Sciatic nerve (tissue), 2 donors: ENCODE results near the gene ZNF319. TPM values are rescaled to one million over a fixed set of nuclear protein-coding genes. Genes with fewer than 3 reads are reported as not detected.

Source experiments
- ATAC-seq: fragments of 200-7000 bp; cut with Tn5 transposase; one replicate; pipeline ENCODE4 v1.9.1; 2020; ENCODE audit warnings: mild to moderate bottlenecking, moderate library complexity
- DNase-seq: peaks from one replicate; pipeline ENCODE4 v3.0.0-alpha.2; 2020; ENCODE audit warnings: low spot score
- intact Hi-C: fragments of 100-400 bp; cut with DNase I; formaldehyde crosslinking; loops from one replicate; pipeline ENCODE4 v1.14.2; 2022
- total RNA-seq: library from RNA; stranded (reverse); fragmentation: NEBNext Ultra II Directional; extraction: Animal tissue kit (Norgen Biotek cat#: 25700); gene quantifications from one replicate; pipeline ENCODE4 v1.2.1, GENCODE V29; 2021
- donor health status: DM: no; HTN: no; CAD: no.
- donor health status: DM: no; HTN: no; CAD: no.

The ZNF319 gene
- total RNA-seq: 10.0 TPM

DNA sequence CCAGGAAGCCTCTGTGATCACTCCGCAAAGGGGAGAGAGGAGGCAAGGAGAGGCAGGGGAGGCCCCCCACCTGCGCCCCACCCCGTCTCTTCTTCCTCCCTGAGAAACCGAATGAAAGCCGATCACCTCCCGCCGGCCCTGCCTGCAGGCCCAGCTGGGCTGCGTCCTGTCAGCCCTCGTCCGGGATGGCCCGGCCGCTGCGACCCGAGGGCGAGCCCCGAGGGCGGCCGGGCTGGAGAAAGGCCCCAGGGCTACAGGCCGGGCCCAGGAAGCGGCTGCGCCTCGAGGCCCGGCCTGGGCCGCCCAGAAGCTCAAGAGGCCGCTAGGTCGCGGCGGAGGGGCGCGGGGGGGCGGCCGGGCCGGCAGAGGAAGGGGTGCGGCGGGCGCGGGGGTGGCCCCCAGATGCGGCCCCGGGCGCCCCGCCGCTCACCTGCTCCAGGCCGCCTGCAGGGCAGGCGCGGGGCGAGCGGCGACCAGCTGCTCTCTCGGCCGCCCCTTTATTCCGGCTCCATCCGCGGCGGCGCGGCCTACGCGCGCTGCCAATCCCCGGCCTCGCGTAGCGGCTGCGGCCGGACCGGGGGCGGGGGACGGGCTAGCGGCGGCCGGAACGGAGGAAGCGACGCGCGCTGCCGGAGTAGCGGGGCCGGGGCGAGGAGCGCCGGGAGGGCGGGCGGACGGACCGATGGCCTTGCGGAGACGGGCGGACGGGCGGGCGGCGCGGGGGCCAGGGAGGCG lies at the start of gene ZNF319:
Gene ZNF319, minus strand, starts transcription at position 702 of the 735 bp plus-strand sequence. CDS start 2,407 bp downstream, outside the sequence.
- DNase-seq (no peak), ATAC-seq (no peak)
- intact Hi-C loops: loop anchor here (5.0 to 10.0 kb wide), 2 partner anchors 93 to 245 kb away; no protein-coding TSS in a partner anchor

DNA sequence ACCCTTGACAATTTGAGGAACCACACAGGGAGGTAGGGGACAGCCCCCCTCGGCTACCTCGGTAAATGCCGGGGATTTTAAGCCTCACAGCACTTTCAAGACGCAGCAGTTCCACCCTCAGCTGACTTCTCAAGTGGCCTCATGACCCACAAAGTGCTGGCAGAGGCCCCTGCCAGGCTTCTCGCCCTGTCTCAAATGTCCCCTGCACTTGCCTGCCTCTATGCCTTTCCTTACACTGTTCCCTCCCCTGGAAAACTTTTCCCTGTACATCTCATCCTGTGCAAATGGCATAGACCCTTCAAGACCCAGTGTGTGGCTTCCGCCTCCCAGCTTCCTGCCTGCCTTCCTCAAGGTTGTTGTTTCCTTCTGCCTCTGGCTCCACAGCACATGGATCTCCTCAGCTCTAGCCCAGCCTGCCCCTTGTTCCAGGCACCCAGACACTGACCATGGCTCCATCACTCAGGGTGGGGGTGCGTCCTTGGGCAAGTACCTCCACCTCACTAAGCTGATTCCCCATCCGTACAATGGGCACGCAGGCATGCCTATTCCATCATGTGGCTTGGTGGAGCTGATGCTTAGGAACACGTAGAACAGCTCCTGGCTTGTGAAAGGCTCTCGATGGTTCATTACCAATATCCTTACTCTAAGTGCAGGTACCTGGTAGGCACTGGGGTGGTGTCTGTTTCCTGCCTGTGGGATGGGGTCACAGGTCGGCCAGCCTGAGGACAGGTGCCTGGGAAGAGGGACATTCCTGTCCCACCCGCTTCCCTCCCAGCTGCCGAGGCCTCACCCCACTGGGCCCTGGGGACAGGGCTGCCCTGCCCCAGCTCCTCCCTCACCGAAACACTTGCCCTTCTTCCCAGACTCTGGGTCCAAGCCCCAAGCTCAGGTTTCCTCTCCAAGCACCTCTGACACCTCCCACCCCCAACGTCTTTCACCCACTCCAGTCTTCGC lies 49.0 kb upstream of the ZNF319 start:
- no peak for ATAC-seq
- DNase-seq: no peak
- intact Hi-C loops: no loop called here

DNA sequence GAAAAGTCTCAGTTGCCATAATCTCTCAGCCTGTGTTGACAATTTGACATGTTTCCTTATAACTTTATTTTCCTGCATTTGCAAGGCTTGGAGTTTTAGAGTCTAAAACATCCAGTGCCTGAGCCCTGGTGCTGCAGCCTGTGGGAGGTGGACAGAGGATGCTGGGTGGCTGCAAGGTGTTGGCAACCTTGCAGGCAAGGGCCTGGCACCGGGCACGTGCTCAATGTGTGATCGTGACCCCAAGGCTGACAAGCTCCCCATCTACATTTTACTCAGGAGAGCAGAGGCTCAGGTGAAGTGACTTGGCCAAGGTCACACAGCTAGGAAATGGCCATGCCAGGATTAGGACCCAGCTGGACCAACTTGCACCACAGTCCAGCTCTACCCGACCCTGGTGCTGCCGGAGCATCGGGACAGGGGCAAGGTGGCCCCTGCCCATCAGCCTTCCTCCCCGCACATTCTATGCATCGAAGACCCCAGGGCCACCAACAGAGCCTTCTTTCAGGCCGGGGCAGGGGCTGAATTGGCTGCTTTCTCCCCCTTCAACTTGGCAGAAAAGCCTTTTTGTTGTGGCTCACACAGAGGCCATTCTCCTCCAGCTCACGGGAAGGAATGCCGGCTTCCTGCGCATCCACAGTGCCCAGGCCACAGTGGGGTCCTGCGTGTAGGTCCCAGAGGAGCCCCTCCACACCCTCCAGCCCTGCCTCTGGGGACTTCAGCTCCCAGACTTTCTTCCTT lies 48.2 kb upstream of the ZNF319 start:
- DNase-seq (no peak), ATAC-seq (peak; percentile 8)
- intact Hi-C loops: no loop called here

DNA sequence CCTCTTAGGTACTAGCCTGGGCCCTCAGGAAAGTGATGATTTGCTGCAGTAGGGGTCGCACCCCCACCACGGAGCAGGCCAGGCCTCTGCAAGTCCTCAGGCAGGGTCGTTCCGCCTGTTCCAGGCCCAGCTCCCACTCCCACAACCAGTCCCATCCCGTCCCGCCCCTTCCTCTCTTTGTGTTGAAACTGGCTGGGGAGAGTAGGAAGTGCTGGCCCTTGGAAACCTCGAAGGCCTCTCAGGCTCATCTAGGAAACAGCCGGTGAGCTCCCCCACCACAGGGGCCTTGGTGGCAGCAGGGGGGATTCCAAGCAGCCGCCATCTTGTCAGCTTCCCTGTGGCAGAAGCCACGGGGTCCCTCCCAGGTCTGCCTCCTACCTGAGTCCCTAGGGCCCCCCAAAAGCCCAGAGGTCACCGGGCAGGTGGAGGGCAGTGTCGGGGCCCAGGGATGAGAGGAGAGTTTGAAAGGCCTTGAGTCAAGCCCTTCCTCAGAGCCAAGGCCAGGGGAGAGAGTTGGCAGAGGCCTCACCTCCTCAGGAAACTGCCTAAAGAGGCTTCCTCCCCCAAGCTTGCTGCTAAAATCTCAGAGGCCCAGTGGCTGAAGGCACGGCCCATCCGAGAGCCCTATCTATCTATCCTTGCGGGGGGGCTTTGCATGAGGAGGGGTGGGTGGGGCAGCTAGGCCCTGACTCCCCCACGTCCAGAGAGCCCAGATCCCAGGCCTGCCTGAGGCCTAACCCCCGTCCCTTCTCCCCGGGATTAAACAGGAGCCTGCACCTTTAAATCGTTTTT lies 47.3 kb upstream of the ZNF319 start:
- DNase-seq (no peak), ATAC-seq (peak; percentile 2)
- intact Hi-C loops: no loop called here

DNA sequence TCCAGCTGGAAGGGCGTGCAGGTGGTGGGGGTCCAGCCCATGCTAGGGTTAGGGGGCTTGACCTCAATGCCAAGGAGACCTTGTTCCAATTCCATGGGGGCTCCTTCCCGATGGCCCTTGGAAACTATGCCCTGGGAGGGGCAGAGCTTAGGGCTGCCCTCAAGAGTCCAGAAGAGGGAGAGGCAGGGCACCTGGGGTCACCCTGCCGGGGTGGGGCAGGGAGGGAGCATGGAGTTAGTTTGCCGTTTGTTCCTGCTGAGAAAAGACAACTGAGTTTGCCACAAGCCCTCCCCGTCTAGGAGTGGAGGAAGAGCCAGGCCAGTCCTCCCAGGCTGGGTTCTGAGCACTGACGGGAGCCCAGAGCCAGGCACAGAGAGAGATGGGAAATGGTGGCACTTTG lies 46.5 kb upstream of the ZNF319 start:
- ATAC-seq (peak; percentile 39), DNase-seq (no peak)
- intact Hi-C loops: no loop called here

DNA sequence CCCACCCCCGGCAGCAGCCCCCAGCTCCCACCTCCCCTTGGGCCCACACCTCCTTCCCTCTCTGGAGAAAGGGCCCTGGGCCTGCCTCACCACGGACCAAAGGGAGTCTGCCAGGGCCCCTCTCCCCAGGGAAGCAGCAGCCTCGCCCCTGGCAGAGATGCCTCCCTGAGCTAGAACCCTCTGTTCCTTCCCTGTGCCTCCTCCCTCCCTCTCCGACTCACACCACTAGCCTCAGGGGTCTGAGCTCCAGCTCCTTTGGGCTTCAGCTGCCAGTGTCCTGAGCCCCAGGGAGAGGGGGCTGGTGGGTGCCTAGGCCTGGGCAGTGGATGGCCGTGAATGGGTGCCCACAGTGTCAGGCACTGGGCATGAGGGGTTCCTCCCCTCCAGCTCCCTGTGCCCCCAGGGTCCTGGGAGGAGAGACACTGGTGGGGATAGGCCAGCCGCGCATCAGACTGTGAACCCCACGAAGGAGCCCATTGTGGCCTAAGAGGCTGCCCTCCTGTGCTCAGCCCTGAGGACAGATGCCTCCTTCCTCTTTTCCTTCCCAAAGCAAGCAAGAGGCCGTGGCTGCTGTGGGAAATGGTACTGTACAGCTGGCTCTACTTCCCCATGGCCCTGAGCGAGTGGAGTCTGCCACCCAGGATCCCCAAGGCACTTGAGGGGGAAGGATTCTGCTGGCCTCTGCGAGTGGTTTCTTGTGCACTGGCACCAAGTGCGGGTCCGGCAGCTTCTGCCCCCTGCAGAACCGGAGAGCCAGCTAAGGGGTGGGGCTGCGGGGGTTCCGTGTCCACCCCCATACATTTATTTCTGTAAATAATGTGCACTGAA lies 45.8 kb upstream of the ZNF319 start:
- peak; percentile 44 for ATAC-seq
- intact Hi-C loops: no loop called here

DNA sequence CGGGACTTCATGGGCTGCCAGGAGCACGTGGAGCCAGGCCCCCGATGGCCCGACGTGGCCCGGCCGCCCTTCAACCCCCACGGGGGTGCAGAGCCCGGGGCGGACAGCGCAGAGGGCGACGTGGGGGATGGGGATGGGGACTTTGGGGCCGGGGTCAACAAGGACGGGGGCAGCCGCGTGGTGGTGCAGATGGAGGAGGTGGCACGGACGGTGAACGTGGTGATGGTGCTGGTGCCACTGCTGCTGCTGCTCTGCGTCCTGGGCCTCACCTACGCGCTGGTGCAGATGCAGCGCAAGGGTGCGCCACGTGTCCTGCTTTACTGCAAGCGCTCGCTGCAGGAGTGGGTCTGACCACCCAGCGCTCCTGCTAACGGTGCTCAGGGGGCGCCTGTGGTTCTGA lies 44.6 kb upstream of the ZNF319 start:
- ATAC-seq: no peak
- intact Hi-C loops: no loop called here
- no peak for DNase-seq

More for the DNA sequence above, 45.8 kb upstream of the ZNF319 start:
- DNase-seq: no peak

DNA sequence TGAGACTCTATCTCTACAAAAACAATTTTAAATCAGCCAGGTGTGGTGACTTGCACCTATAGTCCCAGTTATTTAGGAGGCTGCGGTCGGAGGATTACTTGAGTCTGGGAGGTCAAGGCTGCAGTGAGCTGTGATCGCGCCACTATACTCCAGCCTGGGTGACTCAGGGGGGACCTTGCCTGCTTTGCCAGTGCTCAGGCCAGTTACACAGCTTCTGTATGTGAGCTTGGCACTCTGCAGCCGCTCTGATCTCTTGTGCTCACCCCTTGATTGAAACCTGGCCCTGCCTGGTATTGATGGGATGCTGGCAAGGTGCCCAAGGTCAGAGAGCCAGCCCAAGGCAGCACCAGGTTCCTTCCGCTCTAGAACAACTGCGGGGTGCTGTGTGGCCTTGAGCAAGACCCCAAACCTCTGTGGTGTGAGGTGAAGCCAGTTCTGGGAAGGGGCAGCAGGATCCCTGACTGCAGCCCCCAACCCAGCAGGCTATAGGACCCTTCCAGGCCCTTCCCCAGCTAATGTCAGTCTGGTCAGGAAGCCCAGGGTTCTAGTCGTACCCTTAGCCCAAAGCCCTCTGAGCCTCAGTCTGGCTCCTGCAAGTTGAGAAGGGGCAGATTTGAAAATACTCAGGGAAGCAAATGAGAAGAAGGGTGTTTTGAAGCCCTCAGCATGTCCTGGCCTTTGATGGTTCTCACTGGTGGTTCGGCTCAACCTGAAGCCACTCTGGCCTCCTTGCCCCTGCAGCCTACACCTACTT lies 44.0 kb upstream of the ZNF319 start:
- DNase-seq (no peak), ATAC-seq (no peak)
- intact Hi-C loops: no loop called here

DNA sequence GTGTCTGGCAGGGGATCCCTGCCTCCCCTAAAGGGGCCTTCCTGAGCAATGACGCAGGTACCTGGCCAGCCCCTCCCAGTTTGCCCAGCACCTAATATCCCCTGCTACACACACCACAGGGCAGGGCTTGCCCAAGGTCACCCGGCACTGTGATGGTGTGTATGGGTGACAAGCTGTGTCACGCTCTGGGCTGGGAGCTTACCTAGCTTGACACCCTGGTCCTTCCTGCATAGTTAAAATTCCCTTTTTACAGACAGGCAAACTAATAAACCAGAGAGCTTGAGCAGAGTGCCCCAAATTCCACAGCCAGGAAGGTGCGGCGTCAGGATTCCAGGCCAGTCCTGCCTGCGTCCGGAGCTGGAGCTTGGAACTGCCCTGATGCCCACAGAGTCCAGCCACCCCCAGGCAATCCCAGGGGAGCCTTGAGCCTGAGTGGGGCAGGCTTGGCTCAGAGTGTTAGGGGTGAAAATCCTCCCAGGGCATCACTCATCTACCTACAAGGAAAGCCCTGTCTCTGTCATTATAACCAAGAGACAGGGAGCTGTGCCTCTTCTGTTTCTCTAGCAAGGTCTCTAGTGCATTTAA lies 43.2 kb upstream of the ZNF319 start:
- intact Hi-C loops: no loop called here
- ATAC-seq: no peak

DNA sequence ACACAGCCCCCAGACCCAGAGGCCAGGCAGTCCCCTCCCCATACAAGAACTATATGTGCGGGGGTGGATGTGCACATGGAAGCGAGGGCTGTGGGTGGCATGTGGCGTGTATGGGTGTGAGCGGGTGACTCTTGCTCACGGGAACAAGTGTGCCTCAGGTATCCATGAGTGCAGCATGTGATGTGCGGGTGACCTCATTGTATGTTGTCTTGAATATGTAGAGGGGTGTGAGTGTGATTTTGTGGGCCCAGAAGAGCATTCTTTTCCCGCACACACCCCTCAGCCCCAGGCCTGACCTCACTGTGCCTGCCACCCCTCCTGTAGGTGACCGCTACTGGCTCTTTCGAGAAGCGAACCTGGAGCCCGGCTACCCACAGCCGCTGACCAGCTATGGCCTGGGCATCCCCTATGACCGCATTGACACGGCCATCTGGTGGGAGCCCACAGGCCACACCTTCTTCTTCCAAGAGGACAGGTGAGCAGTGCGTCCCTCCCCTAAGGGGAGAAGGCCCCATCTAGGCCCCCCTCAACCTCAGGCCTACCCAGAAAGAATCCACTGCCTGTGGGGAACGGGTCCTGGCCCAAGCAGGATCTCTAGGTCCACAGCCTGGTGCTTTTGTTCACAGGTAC lies 42.5 kb upstream of the ZNF319 start:
- intact Hi-C loops: no loop called here
- no peak for DNase-seq
- no peak for ATAC-seq

More for the DNA sequence above, 43.2 kb upstream of the ZNF319 start:
- no peak for DNase-seq

DNA sequence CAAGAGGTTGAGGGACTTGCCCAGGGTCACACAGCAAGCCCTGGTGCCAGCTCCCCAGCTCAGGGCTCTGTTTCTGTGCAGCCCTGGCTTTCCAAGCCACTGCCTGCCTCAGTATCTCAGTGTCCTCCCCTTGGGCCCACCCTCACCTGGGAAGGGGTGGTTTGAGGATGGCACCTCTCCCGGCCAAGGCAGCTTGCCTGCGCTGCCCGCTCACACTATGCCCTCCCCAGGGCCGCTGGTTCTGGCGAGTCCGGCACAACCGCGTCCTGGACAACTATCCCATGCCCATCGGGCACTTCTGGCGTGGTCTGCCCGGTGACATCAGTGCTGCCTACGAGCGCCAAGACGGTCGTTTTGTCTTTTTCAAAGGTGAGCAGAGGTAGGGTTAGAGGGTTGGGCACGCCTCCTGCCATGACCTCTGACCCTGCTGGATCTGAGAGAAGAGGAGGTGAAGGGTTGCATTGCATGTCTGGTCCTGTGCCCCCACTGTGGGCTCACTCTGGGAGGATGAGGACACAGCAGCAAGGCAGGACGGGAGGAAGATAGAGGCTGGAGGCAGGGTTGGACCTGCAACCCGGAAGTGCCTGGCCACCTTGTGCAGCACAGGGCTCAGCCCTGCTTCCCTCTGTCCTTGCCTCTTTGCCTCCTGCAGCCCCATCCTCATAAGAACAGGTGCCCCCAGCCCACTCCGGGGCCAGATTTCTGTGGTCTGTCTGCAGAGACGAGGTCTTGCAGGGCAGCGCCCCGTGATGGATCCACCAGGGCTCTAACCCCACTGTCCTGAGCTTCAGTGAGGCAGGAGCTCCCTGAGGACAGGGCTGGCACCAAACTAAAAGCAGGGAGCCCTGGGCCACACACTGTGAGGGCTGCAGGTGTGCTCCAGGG lies 41.8 kb upstream of the ZNF319 start:
- DNase-seq (no peak), ATAC-seq (no peak)
- intact Hi-C loops: no loop called here

DNA sequence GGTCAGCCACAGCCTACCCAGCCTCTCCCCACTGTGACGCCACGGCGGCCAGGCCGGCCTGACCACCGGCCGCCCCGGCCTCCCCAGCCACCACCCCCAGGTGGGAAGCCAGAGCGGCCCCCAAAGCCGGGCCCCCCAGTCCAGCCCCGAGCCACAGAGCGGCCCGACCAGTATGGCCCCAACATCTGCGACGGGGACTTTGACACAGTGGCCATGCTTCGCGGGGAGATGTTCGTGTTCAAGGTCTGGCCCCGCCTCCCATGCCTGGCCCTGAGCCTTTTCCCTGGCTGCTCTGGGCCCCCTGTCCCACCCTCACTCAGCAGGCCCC lies 41.1 kb upstream of the ZNF319 start:
- intact Hi-C loops: no loop called here
- DNase-seq (no peak), ATAC-seq (no peak)

DNA sequence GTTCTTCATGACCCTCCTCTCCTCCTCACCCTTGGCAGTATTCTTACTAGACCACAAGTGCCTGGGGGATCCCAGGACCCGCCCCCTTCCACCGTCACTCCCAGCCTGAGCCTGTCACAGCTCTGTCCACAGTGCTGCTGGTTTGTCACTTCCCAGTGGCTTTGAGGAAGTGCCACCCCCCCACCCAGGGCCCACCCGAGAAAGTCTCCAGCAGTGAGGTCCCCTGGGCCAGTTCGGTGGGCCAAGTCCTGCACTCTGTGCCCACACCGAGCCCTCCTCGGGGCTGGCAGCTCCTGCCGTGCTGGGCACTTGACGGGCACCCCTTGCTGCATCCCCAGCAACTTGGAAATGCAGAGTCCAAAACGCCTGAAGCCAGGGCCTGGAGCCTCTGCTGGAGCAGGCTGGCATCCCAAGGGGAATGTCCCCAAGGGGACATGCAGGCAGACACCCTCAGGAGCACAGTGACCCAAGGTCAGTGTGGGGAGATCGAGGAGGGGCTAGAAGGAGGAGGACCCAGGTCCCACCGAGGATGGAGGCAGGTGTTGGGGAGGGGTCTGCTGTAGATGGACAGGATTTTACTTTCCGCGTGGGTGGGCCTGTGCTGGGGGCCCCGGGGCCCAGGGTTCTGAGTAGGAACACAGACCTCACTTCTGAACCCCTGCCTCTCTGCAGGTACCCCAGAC lies 40.6 kb upstream of the ZNF319 start:
- intact Hi-C loops: no loop called here
- ATAC-seq (no peak), DNase-seq (no peak)

DNA sequence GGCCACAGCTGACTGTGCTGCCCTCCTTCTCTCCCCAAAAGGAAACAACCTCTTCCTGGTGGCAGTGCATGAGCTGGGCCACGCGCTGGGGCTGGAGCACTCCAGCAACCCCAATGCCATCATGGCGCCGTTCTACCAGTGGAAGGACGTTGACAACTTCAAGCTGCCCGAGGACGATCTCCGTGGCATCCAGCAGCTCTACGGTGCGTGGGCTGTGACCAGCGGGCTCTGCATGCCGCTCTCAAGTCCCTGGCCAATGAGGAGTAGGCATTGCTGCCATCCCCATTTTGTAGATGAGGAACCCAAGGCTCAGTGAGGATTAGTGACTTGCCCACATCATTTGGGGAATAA lies 40.0 kb upstream of the ZNF319 start:
- ATAC-seq (no peak), DNase-seq (no peak)
- intact Hi-C loops: no loop called here

DNA sequence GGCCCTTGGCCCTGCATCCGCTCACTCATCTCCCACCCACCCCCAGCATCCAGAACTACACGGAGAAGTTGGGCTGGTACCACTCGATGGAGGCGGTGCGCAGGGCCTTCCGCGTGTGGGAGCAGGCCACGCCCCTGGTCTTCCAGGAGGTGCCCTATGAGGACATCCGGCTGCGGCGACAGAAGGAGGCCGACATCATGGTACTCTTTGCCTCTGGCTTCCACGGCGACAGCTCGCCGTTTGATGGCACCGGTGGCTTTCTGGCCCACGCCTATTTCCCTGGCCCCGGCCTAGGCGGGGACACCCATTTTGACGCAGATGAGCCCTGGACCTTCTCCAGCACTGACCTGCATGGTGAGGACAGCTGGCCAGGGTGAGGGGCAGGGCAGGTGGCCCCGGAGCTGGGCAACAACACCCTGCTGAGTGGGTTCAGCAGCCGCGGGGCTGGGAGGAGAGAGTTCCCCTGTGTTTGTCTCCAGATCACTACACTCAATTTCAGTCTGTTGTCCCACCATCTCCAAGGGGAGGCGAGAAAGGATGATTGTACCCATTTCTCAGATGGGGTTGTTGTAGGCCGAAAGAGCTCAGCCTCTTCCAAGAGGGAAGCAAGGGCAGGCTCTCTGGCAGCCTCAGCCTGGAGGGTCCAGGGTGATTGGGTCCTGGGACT lies 39.5 kb upstream of the ZNF319 start:
- DNase-seq: no peak
- ATAC-seq: no peak
- intact Hi-C loops: no loop called here
